GM23338 (cell line): ENCODE data around the gene CDYL. TPM values are rescaled to one million over a fixed set of nuclear protein-coding genes. Genes with fewer than 3 reads are reported as not detected.

Experiments
- ATAC-seq: fragments of 200-7000 bp; cut with Tn5 transposase; 3 replicates; pipeline ENCODE4 v1.9.1; 2020
- DNase-seq: peaks from one replicate; pipeline ENCODE4 v3.0.0-alpha.2; 2015; ENCODE audit warnings: low spot score
- H2AFZ ChIP-seq: fragments of 200-600 bp; sonication (generic); 2 replicates; pipeline ENCODE4 v1.8.0; 2016; ENCODE audit warnings: antibody characterized with exemption, mild to moderate bottlenecking, moderate library complexity
- H3F3A ChIP-seq: fragments of 200-600 bp; sonication (generic); replicated peaks from 2 replicates; pipeline ENCODE4 v1.8.0; 2017; ENCODE audit warnings: antibody characterized with exemption, mixed run types, low read depth
- H3K27ac ChIP-seq: fragments of 200-600 bp; sonication (generic); 2 replicates; pipeline ENCODE4 v1.6.1; 2016; ENCODE audit warnings: low read depth
- H3K27me3 ChIP-seq: fragments of 200-600 bp; sonication (generic); 2 replicates; pipeline ENCODE4 v1.8.0; 2016; ENCODE audit warnings: mild to moderate bottlenecking, mixed run types, moderate library complexity; ENCODE audit not compliant: insufficient read depth
- H3K36me3 ChIP-seq: fragments of 200-600 bp; sonication (generic); 2 replicates; pipeline ENCODE4 v1.8.0; 2016; ENCODE audit warnings: mild to moderate bottlenecking; ENCODE audit not compliant: insufficient read depth
- H3K4me1 ChIP-seq: fragments of 200-600 bp; sonication (generic); 2 replicates; pipeline ENCODE4 v1.8.0; 2016; ENCODE audit warnings: mild to moderate bottlenecking, moderate library complexity; ENCODE audit not compliant: insufficient read depth
- H3K4me2 ChIP-seq: fragments of 200-600 bp; sonication (generic); 2 replicates; pipeline ENCODE4 v1.7.1; 2017; ENCODE audit warnings: mixed run types
- H3K4me3 ChIP-seq: fragments of 200-600 bp; sonication (generic); 2 replicates; pipeline ENCODE4 v1.6.1; 2016; ENCODE audit warnings: mixed run types
- H3K79me2 ChIP-seq: fragments of 200-600 bp; sonication (generic); replicated peaks from 2 replicates; pipeline ENCODE4 v1.8.0; 2017; ENCODE audit warnings: mild to moderate bottlenecking; ENCODE audit not compliant: insufficient read depth
- H3K9me2 ChIP-seq: fragments of 200-600 bp; sonication (generic); 2 replicates; pipeline ENCODE4 v1.8.0; 2017; ENCODE audit not compliant: insufficient read depth
- H4K20me1 ChIP-seq: fragments of 200-600 bp; sonication (generic); replicated peaks from 2 replicates; pipeline ENCODE4 v1.8.0; 2017; ENCODE audit warnings: mild to moderate bottlenecking; ENCODE audit not compliant: insufficient read depth
- H3K27ac Mint-ChIP-seq: 2 replicates; pipeline ENCODE4 v1.8.0; 2020; ENCODE audit warnings: inconsistent platforms, mild to moderate bottlenecking, moderate library complexity, mixed read lengths
- H3K27me3 Mint-ChIP-seq: 3 replicates; pipeline ENCODE4 v1.8.0; 2022; ENCODE audit warnings: low read depth, mild to moderate bottlenecking, moderate library complexity, mixed read lengths, inconsistent platforms; ENCODE audit not compliant: insufficient read depth, poor library complexity
- H3K36me3 Mint-ChIP-seq: 3 replicates; pipeline ENCODE4 v1.8.0; 2021; ENCODE audit warnings: low read depth, mild to moderate bottlenecking, inconsistent platforms, moderate library complexity, mixed read lengths
- H3K4me1 Mint-ChIP-seq: 3 replicates; pipeline ENCODE4 v1.8.0; 2020; ENCODE audit warnings: mild to moderate bottlenecking, inconsistent platforms, mixed read lengths
- H3K4me3 Mint-ChIP-seq: 3 replicates; pipeline ENCODE4 v1.8.0; 2021; ENCODE audit warnings: moderate library complexity, mild to moderate bottlenecking, inconsistent platforms, mixed read lengths
- H3K9me3 Mint-ChIP-seq: 3 replicates; pipeline ENCODE4 v1.8.0; 2020; ENCODE audit warnings: moderate library complexity, mild to moderate bottlenecking, inconsistent platforms, mixed read lengths
- EZH2phosphoT487 ChIP-seq: fragments of 200-600 bp; sonication (generic); IDR thresholded peaks from one replicate; pipeline ENCODE4 v1.8.1; 2018; ENCODE audit warnings: antibody characterized with exemption; ENCODE audit not compliant: unreplicated experiment
- JUNB ChIP-seq: IDR thresholded peaks from one replicate; pipeline ENCODE4 v1.6.1; 2016; ENCODE audit warnings: antibody characterized with exemption; ENCODE audit not compliant: unreplicated experiment
- NANOG ChIP-seq: IDR thresholded peaks from 2 replicates; pipeline ENCODE4 v1.6.1; 2016; ENCODE audit warnings: antibody characterized with exemption, borderline replicate concordance
- STAT1 ChIP-seq: IDR thresholded peaks from one replicate; pipeline ENCODE4 v1.6.1; 2016; ENCODE audit warnings: antibody characterized with exemption; ENCODE audit not compliant: unreplicated experiment
- ZNF114 ChIP-seq: fragments of 250-450 bp; sonication (Bioruptor Pico); IDR thresholded peaks from 2 replicates; pipeline ENCODE4 v1.5.0; 2020; ENCODE audit warnings: mild to moderate bottlenecking, moderate library complexity
- polyA plus RNA-seq: library from polyadenylated mRNA; unstranded; fragments of >200 nt; fragmentation: Nextera tagmentation; extraction: Ambion mirVana; gene quantifications from 2 replicates; pipeline ENCODE4 v1.2.1, GENCODE V29; 2016
- total RNA-seq: library from RNA; depleted of rRNA; stranded (reverse); fragments of >200 nt; shearing (Covaris generic); gene quantifications from 2 replicates; pipeline ENCODE4 v1.2.3, GENCODE V29; 2014
- TF ChIP-seq, protein P1 (sequence below): IDR thresholded peaks from one replicate; pipeline ENCODE4 v1.6.1; 2018; ENCODE audit warnings: antibody characterized with exemption; ENCODE audit not compliant: unreplicated experiment
- TF ChIP-seq, protein P2 (sequence below), 2 experiments: fragments of 200-600 bp in 1 of 2; sonication (generic) in 1 of 2; conservative IDR thresholded peaks; 2 replicates each; pipeline versions ENCODE4 v1.5.1 to v1.6.1; 2016 to 2017; ENCODE audit warnings: antibody characterized with exemption in 2 of 2, low read depth in 2 of 2, mild to moderate bottlenecking in 2 of 2, moderate library complexity in 1 of 2

The CDYL gene
- total and polyA plus RNA-seq, 2 experiments from 2014 or later = 67.2 to 128 TPM

DNA sequence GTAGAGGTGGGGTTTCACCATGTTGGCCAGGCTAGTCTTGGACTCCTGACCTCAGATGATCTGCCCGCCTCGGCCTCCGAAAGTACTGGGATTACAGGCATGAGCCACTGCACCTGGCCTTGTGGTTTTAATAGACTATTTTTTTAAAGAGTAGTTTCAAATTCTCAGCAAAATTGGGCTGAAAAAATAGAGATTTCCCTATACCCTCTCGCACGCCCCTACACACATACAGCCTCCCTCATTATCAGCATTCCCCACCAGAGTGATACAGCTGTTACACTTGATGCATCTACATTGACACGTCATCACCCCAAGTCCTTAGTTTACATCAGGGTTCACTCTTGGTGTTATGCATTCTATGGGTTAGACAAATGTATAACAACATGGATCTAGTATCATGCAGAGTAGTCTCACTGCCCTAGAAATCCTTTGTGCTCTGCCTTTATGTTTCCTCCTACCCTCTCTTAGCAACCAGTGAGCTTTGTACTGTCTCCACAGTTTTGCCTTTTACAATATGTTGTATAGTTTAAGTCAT lies 103.6 kb downstream of the CDYL start (continued):
- TF ChIP-seq, protein P1, sequence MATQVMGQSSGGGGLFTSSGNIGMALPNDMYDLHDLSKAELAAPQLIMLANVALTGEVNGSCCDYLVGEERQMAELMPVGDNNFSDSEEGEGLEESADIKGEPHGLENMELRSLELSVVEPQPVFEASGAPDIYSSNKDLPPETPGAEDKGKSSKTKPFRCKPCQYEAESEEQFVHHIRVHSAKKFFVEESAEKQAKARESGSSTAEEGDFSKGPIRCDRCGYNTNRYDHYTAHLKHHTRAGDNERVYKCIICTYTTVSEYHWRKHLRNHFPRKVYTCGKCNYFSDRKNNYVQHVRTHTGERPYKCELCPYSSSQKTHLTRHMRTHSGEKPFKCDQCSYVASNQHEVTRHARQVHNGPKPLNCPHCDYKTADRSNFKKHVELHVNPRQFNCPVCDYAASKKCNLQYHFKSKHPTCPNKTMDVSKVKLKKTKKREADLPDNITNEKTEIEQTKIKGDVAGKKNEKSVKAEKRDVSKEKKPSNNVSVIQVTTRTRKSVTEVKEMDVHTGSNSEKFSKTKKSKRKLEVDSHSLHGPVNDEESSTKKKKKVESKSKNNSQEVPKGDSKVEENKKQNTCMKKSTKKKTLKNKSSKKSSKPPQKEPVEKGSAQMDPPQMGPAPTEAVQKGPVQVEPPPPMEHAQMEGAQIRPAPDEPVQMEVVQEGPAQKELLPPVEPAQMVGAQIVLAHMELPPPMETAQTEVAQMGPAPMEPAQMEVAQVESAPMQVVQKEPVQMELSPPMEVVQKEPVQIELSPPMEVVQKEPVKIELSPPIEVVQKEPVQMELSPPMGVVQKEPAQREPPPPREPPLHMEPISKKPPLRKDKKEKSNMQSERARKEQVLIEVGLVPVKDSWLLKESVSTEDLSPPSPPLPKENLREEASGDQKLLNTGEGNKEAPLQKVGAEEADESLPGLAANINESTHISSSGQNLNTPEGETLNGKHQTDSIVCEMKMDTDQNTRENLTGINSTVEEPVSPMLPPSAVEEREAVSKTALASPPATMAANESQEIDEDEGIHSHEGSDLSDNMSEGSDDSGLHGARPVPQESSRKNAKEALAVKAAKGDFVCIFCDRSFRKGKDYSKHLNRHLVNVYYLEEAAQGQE = no peak
- TF ChIP-seq STAT1 (no peak), EZH2phosphoT487 (no peak), ZNF114 (CRISPR knock-in tag) (no peak)

DNA sequence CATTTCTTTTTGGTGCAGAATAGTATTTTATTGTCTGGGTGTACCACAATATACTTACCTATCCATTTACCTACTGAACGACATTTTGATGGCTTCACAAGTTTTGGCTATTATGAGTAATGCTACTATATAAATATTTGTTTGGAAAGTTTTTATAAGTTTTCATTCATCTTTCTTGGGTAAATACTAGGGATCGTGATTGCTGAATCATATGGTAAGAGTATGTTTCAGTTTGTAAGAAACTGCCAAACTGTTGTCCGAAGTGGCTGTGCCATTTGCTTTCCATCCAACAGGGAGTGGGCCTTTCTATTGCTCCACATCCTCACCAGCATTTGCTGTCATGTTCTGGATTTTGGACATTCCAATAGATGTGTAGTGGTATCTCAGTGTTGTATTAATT lies 104.2 kb downstream of the CDYL start:
- Histone ChIP-seq H3K27ac (no peak overlapping the region), H3K4me2 (no peak overlapping the region), H3K4me1 (peaks cover 19% of the 10 kb centered on the region), H3K36me3 (no peaks in the 10 kb centered on the region), H3K9me2 (no peaks in the 10 kb centered on the region), H3K4me3 (no peak overlapping the region), H3F3A (no peaks in the 10 kb centered on the region), H2AFZ (no peak overlapping the region), H4K20me1 (peaks cover 61% of the 10 kb centered on the region), H3K79me2 (peaks cover 100% of the 10 kb centered on the region), H3K27me3 (no peaks in the 10 kb centered on the region)
- Mint-ChIP-seq H3K4me1 (peaks cover 58% of the 10 kb centered on the region), H3K9me3 (no peaks in the 10 kb centered on the region), H3K27me3 (peaks cover 4% of the 10 kb centered on the region), H3K36me3 (no peaks in the 10 kb centered on the region), H3K27ac (no peak overlapping the region), H3K4me3 (no peak overlapping the region)
- DNase-seq (no peak), ATAC-seq (no peak)
- TF ChIP-seq, protein P1 = no peak
- TF ChIP-seq JUNB (no peak), NANOG (no peak)
- TF ChIP-seq, protein P2, sequence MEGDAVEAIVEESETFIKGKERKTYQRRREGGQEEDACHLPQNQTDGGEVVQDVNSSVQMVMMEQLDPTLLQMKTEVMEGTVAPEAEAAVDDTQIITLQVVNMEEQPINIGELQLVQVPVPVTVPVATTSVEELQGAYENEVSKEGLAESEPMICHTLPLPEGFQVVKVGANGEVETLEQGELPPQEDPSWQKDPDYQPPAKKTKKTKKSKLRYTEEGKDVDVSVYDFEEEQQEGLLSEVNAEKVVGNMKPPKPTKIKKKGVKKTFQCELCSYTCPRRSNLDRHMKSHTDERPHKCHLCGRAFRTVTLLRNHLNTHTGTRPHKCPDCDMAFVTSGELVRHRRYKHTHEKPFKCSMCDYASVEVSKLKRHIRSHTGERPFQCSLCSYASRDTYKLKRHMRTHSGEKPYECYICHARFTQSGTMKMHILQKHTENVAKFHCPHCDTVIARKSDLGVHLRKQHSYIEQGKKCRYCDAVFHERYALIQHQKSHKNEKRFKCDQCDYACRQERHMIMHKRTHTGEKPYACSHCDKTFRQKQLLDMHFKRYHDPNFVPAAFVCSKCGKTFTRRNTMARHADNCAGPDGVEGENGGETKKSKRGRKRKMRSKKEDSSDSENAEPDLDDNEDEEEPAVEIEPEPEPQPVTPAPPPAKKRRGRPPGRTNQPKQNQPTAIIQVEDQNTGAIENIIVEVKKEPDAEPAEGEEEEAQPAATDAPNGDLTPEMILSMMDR (conservative IDR thresholded peaks at IDR 0.05; ENCODE audit: low read depth in 2 of 2) = no peak
